PC-9 (cell line): ENCODE measurements around the gene MRPL21. TPM values are rescaled to one million over a fixed set of nuclear protein-coding genes. Genes with fewer than 3 reads are reported as not detected.

Source experiments
- BruUV-seq: library from RNA; stranded (reverse); fragments of 400-500 nt; replicated peaks from 2 replicates; lab custom pipeline; 2021; lab: Mats Ljungman, UMichigan
- CTCF ChIA-PET: fragments of 300-600 bp; sonication (Branson Sonifier 250); formaldehyde crosslinking; loops from one replicate; lab custom pipeline; 2022; ENCODE audit warnings: antibody characterized with exemption; lab: Charles Lee
- POLR2A ChIA-PET: fragments of 300-600 bp; sonication (Branson Sonifier 250); formaldehyde crosslinking; loops from one replicate; lab custom pipeline; 2022; ENCODE audit warnings: antibody characterized with exemption; ENCODE audit not compliant: unreplicated experiment; lab: Charles Lee
- DNase-seq, 2 experiments: peaks; one replicate each; pipeline versions ENCODE4 v3.0.0 to v3.0.0-alpha.2; 2015 to 2022; ENCODE audit warnings: mixed read lengths in 1 of 2
- H2AFZ ChIP-seq: fragments of 200-600 bp; sonication (generic); 2 replicates; pipeline ENCODE4 v1.8.1; 2017; ENCODE audit warnings: antibody characterized with exemption
- H3F3A ChIP-seq: fragments of 200-600 bp; sonication (generic); 2 replicates; pipeline ENCODE4 v1.8.1; 2017; ENCODE audit warnings: antibody characterized with exemption, mild to moderate bottlenecking, low read depth; ENCODE audit not compliant: insufficient read depth
- H3K27ac ChIP-seq: fragments of 200-600 bp; sonication (generic); 2 replicates; pipeline ENCODE4 v1.6.1; 2016; ENCODE audit warnings: mixed run types
- H3K27me3 ChIP-seq: fragments of 200-600 bp; sonication (generic); 2 replicates; pipeline ENCODE4 v1.6.1; 2016; ENCODE audit warnings: low read depth, mixed run types; ENCODE audit not compliant: insufficient read depth
- H3K36me3 ChIP-seq: fragments of 200-600 bp; sonication (generic); 2 replicates; pipeline ENCODE4 v1.6.1; 2016; ENCODE audit warnings: low read depth, mixed run types
- H3K4me1 ChIP-seq: fragments of 200-600 bp; sonication (generic); replicated peaks from 2 replicates; pipeline ENCODE4 v1.6.1; 2016; ENCODE audit warnings: mixed run types; ENCODE audit not compliant: insufficient read depth
- H3K4me2 ChIP-seq: fragments of 200-600 bp; sonication (generic); 2 replicates; pipeline ENCODE4 v1.6.1; 2017; ENCODE audit warnings: mixed run types
- H3K4me3 ChIP-seq: fragments of 200-600 bp; sonication (generic); 2 replicates; pipeline ENCODE4 v1.6.1; 2016; ENCODE audit warnings: mixed run types
- H3K79me2 ChIP-seq: fragments of 200-600 bp; sonication (generic); 2 replicates; pipeline ENCODE4 v1.6.1; 2017; ENCODE audit warnings: low read depth, mixed run types
- H3K9me2 ChIP-seq: fragments of 200-600 bp; sonication (generic); 2 replicates; pipeline ENCODE4 v1.8.1; 2017; ENCODE audit warnings: mild to moderate bottlenecking; ENCODE audit not compliant: insufficient read depth
- H3K9me3 ChIP-seq: fragments of 200-600 bp; sonication (generic); 2 replicates; pipeline ENCODE4 v1.8.1; 2016; ENCODE audit warnings: low read depth; ENCODE audit not compliant: insufficient read depth
- H4K20me1 ChIP-seq: fragments of 200-600 bp; sonication (generic); 2 replicates; pipeline ENCODE4 v1.8.1; 2017; ENCODE audit not compliant: insufficient read depth
- CTCF ChIP-seq: fragments of 200-600 bp; sonication (generic); conservative IDR thresholded peaks from 2 replicates; pipeline ENCODE4 v1.6.1; 2017; ENCODE audit warnings: mixed run types, antibody characterized with exemption, mild to moderate bottlenecking, moderate library complexity
- EZH2 ChIP-seq: fragments of 200-600 bp; sonication (generic); IDR thresholded peaks from 2 replicates; pipeline ENCODE4 v1.8.0; 2017; ENCODE audit warnings: antibody characterized with exemption, low read depth
- intact Hi-C: fragments of 100-400 bp; cut with micrococcal nuclease; formaldehyde crosslinking; loops from one replicate; pipeline ENCODE4 v1.10.0; 2022; ENCODE audit not compliant: unreplicated experiment
- total RNA-seq: library from RNA; stranded (reverse); gene quantifications from 2 replicates; pipeline ENCODE4 v1.2.3, GENCODE V29; 2021

The MRPL21 gene
- total RNA-seq, 1 experiment from 2014 or later: 88.0 TPM

- Histone ChIP-seq H4K20me1 (no peaks in the 10 kb centered on the region), H3K9me3 (no peaks in the 10 kb centered on the region), H3K27me3 (0 out of 2 replicates have a peak, but pooled peaks cover 4% of the 10 kb centered on the region), H3K79me2 (no peaks in the 10 kb centered on the region), H3K27ac (no peak overlapping the region), H3K36me3 (no peaks in the 10 kb centered on the region), H2AFZ (no peak overlapping the region), H3K4me3 (no peak overlapping the region), H3K4me1 (no peaks in the 10 kb centered on the region; the same call in 1 of the 2 replicates), H3F3A (0 out of 2 replicates have a peak, but pooled peaks cover 7% of the 10 kb centered on the region), H3K9me2 (no peaks in the 10 kb centered on the region), H3K4me2 (no peak overlapping the region)
- CTCF ChIA-PET: no interaction called here
- BruUV-seq: no TSS peak
- intact Hi-C loops: loop anchor here (10.0 kb wide), 1 partner anchor 236 kb away; no protein-coding TSS in a partner anchor
- DNase-seq: no peak
- TF ChIP-seq EZH2 (no peak), CTCF (no peak)
- POLR2A ChIA-PET: no interaction called here
Observed at GRCh38 chr11:68848429-68848828, 55.2 kb downstream of the MRPL21 start.

- H3K9me3 ChIP-seq: no peaks in the 10 kb centered on the region
- CTCF ChIA-PET: no interaction called here
- intact Hi-C loops: loop anchor here (10.0 kb wide), 1 partner anchor 237 kb away; no protein-coding TSS in a partner anchor
- H2AFZ ChIP-seq: no peak overlapping the region
- no peaks in the 10 kb centered on the region for H4K20me1 ChIP-seq
- no peak for DNase-seq
- no peak overlapping the region for H3K27ac ChIP-seq
- no peak overlapping the region for H3K4me3 ChIP-seq
- no peaks in the 10 kb centered on the region for H3K36me3 ChIP-seq
- BruUV-seq: no TSS peak
- 0 out of 2 replicates have a peak, but pooled peaks cover 13% of the 10 kb centered on the region for H3F3A ChIP-seq
- no peak for TF ChIP-seq EZH2
- no peak for TF ChIP-seq CTCF
- POLR2A ChIA-PET: interaction anchor here (0.6 kb wide), 1 partner anchor 958 kb away, joined by 4 read pairs; no protein-coding TSS in a partner anchor
- 0 out of 2 replicates have a peak, but pooled peaks cover 4% of the 10 kb centered on the region for H3K27me3 ChIP-seq
- no peaks in the 10 kb centered on the region; the same call in 1 of the 2 replicates for H3K4me1 ChIP-seq
- H3K9me2 ChIP-seq: no peaks in the 10 kb centered on the region
- H3K79me2 ChIP-seq: no peaks in the 10 kb centered on the region
- H3K4me2 ChIP-seq: no peak overlapping the region
Observed at GRCh38 chr11:68847395-68847794, 56.2 kb downstream of the MRPL21 start.

- H2AFZ ChIP-seq: no peak overlapping the region
- H3K4me1 ChIP-seq: peaks cover 4% of the 10 kb centered on the region; the same call in 1 of the 2 replicates
- CTCF ChIA-PET: interaction anchor here (0.7 to 0.8 kb wide), 2 partner anchors 101 to 150 kb away, joined by 3 to 6 read pairs; no protein-coding TSS in a partner anchor
- no peak for DNase-seq
- no peaks in the 10 kb centered on the region for H3K27me3 ChIP-seq
- H4K20me1 ChIP-seq: no peaks in the 10 kb centered on the region
- no peaks in the 10 kb centered on the region for H3K9me2 ChIP-seq
- no TSS peak for BruUV-seq
- no peaks in the 10 kb centered on the region for H3K36me3 ChIP-seq
- TF ChIP-seq CTCF: no peak
- TF ChIP-seq EZH2: no peak
- no peaks in the 10 kb centered on the region for H3K9me3 ChIP-seq
- intact Hi-C loops: loop anchor here (10.0 kb wide), 1 partner anchor 239 kb away; no protein-coding TSS in a partner anchor
- peaks cover 11% of the 10 kb centered on the region for H3F3A ChIP-seq
- no peak overlapping the region for H3K27ac ChIP-seq
- H3K4me3 ChIP-seq: no peak overlapping the region
- no peaks in the 10 kb centered on the region for H3K79me2 ChIP-seq
- POLR2A ChIA-PET: no interaction called here
- no peak overlapping the region for H3K4me2 ChIP-seq
Observed at GRCh38 chr11:68845351-68846002, 58.2 kb downstream of the MRPL21 start.
